ENCODE data around the gene INSC. TPM values are rescaled to one million over a fixed set of nuclear protein-coding genes. Genes with fewer than 3 reads are reported as not detected.
A peak's percentile ranks its signal among the peaks of the same experiment; 100 is the strongest.

Gene INSC
- total RNA-seq, 6 donors from 2014 or later: 0.14 to 1.7 (median 1.0) TPM; not detected in 3

- H3K27ac ChIP-seq: no peak overlapping the region
- TF ChIP-seq EP300 (IDR thresholded peaks at IDR 0.05) (no peak), POLR2AphosphoS5 (IDR thresholded peaks at IDR 0.05) (no peak), POLR2A (IDR thresholded peaks at IDR 0.05) (no peak), CTCF (IDR thresholded peaks at IDR 0.05) (no peak)
- no peak overlapping the region for H3K4me3 ChIP-seq
- H3K36me3 ChIP-seq: no peaks in the 10 kb centered on the region
- DNase-seq (no peak), ATAC-seq (ENCODE audit: low FRiP score in 2 of 2) (no peak)
- H3K9me3 ChIP-seq: no peaks in the 10 kb centered on the region
- WGBS, 2 donors: 85 to 96% methylated on average over 2 of the region's 2 CpGs
- H3K4me1 ChIP-seq: no peaks in the 10 kb centered on the region
- no peaks in the 10 kb centered on the region for H3K27me3 ChIP-seq
Measured at GRCh38 chr11:15198284-15198683, 83.6 kb downstream of the INSC start.

- H3K4me1 ChIP-seq: no peaks in the 10 kb centered on the region
- WGBS, 2 donors: 59 to 62% methylated on average over 3 of the region's 3 CpGs
- H3K27ac ChIP-seq: no peak overlapping the region
- DNase-seq (no peak), ATAC-seq (ENCODE audit: low FRiP score in 2 of 2) (no peak)
- no peak for TF ChIP-seq POLR2A (IDR thresholded peaks at IDR 0.05)
- TF ChIP-seq POLR2AphosphoS5 (IDR thresholded peaks at IDR 0.05): no peak
- no peak for TF ChIP-seq CTCF (IDR thresholded peaks at IDR 0.05)
- no peak for TF ChIP-seq EP300 (IDR thresholded peaks at IDR 0.05)
- H3K27me3 ChIP-seq: no peaks in the 10 kb centered on the region
- H3K9me3 ChIP-seq: no peaks in the 10 kb centered on the region
- no peak overlapping the region for H3K4me3 ChIP-seq
- H3K36me3 ChIP-seq: no peaks in the 10 kb centered on the region
Measured at GRCh38 chr11:15199693-15200092, 85.0 kb downstream of the INSC start.

- no peaks in the 10 kb centered on the region for H3K36me3 ChIP-seq
- ATAC-seq (ENCODE audit: low FRiP score in 2 of 2): no peak
- no peak overlapping the region for H3K4me3 ChIP-seq
- H3K27me3 ChIP-seq: no peaks in the 10 kb centered on the region
- no peaks in the 10 kb centered on the region for H3K9me3 ChIP-seq
- WGBS, 2 donors: 91 to 94% methylated on average over 12 of the region's 12 CpGs
- no peak overlapping the region for H3K27ac ChIP-seq
- no peaks in the 10 kb centered on the region for H3K4me1 ChIP-seq
- peak in 1 of 2 donors; percentile 53 for DNase-seq
- TF ChIP-seq EP300 (IDR thresholded peaks at IDR 0.05): no peak
- TF ChIP-seq CTCF (IDR thresholded peaks at IDR 0.05): no peak
- TF ChIP-seq POLR2AphosphoS5 (IDR thresholded peaks at IDR 0.05): no peak
Measured at GRCh38 chr11:15200696-15201095, 86.0 kb downstream of the INSC start.

GRCh38 chr11:15201586-15201985 lies 86.9 kb downstream of the INSC start:
- no peak for TF ChIP-seq CTCF (IDR thresholded peaks at IDR 0.05)
- no peak for TF ChIP-seq POLR2AphosphoS5 (IDR thresholded peaks at IDR 0.05)
- no peak for TF ChIP-seq EP300 (IDR thresholded peaks at IDR 0.05)
- TF ChIP-seq POLR2A (IDR thresholded peaks at IDR 0.05): no peak
- ATAC-seq (ENCODE audit: low FRiP score in 2 of 2) (no peak), DNase-seq (no peak)
- H3K27ac ChIP-seq: no peak overlapping the region
- 86 to 91% methylated on average over 4 of the region's 4 CpGs for WGBS, 2 donors
- no peaks in the 10 kb centered on the region for H3K27me3 ChIP-seq
- no peaks in the 10 kb centered on the region for H3K36me3 ChIP-seq
- no peak overlapping the region for H3K4me3 ChIP-seq
- H3K4me1 ChIP-seq: no peaks in the 10 kb centered on the region
- H3K9me3 ChIP-seq: no peaks in the 10 kb centered on the region

- Histone ChIP-seq H3K36me3 (no peaks in the 10 kb centered on the region), H3K4me3 (no peak overlapping the region), H3K27me3 (no peaks in the 10 kb centered on the region), H3K9me3 (no peaks in the 10 kb centered on the region), H3K4me1 (no peaks in the 10 kb centered on the region), H3K27ac (no peak overlapping the region)
- ATAC-seq (ENCODE audit: low FRiP score in 2 of 2) (no peak), DNase-seq (no peak)
- 76 to 83% methylated on average over 5 of the region's 5 CpGs for WGBS, 2 donors
- TF ChIP-seq POLR2AphosphoS5 (IDR thresholded peaks at IDR 0.05): no peak
- no peak for TF ChIP-seq EP300 (IDR thresholded peaks at IDR 0.05)
- no peak for TF ChIP-seq POLR2A (IDR thresholded peaks at IDR 0.05)
- no peak for TF ChIP-seq CTCF (IDR thresholded peaks at IDR 0.05)
Measured at GRCh38 chr11:15202626-15203025, 87.9 kb downstream of the INSC start.
